ENCODE data around the gene WDR41.
"Not testable (repeated sequence)": the region's sequence is repeated elsewhere in the genome, so short reads cannot be mapped to it uniquely, and the experiment has no call there.

The WDR41 gene

DNA sequence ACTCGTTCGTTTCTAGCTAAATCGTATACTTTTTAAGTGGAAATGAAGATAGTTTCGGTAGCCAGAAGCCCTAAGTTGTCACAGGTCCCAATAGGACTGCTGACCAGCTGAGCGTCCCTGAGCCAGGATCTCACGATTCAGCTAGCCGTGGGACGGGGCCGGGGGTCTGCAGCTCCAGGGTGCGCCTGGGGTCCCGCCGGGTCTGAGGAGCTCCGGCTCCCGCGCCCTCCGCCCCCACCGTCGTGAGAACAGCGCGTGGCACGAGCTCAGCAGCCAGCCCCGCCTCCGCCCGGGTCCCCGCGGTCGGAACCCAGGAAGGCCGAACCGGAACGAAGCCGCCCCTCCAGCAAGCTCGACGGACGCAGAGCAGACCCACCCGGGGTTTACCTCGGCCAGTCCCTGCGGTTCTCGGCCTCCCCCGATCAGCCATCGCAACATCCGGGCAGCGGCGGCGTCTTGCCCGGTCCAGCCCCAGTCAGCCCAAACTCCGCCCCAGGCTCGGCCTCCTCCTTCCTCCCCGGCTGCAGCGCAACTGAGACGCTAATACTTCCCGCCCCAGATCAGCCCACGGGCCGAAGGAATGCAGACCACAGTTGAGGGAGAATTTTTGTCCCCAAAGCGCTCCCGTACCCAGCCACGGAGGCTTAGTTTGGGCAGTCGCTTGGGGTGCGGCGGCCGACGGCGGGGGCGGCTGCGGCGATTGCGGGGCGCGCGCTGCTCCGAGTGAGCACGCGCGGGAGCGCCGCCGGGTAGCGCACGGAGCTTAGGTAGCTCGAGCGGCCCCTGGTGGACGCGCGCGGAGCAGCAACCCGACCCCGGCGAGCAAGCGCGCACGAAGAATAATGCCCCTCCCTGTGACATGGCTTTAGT, at the start of gene WDR41:
TSS of gene WDR41 (minus strand) at position 534 of the 870 bp plus-strand sequence. CDS start at position 438, 96 bp downstream.
- peak; percentile 84 to 87 for DNase-seq

- no peak for DNase-seq
Observed at GRCh38 chr5:77531297-77531696, 39.2 kb upstream of the WDR41 start.

DNA sequence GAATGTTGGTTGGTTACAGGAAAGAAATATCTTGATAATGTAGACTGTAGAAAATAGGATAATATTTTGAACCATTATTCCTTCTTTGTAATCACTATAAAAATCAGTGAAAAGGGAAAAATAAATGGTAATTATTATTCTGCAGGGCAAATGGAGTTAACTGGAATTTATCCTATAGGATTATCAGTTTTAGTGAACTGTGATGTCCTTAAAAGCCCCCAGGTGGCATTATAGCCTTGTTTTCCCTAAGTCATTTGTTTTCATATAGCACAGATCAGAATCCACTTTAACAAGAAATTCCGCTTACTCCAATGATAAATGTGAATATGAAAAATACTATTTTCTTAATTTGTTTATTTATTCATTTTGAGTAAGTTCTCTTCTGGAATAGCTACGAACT, 26.2 kb upstream of the WDR41 start:
- DNase-seq = peak; percentile 24 to 25

DNA sequence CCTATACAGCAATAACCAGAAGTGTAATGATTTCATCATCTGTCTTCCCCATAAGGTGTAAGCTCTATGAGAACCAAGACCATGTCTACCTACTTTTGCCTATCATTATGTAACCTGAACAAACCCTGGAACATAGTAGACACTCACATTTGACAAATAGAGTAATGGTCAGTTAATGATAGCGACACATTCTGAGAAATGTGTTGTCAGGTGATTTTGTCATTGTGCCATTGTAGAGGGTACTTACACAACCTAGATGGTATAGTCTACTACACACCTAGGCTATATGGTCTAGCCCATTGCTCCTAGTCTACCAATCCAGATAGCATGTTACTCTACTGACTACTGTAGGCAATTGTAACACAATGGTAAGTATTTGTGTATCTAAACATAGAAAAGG, 22.3 kb upstream of the WDR41 start:
- DNase-seq = no peak

GRCh38 chr5:77513321-77513720, 21.2 kb upstream of the WDR41 start:
- DNase-seq = no peak

DNA sequence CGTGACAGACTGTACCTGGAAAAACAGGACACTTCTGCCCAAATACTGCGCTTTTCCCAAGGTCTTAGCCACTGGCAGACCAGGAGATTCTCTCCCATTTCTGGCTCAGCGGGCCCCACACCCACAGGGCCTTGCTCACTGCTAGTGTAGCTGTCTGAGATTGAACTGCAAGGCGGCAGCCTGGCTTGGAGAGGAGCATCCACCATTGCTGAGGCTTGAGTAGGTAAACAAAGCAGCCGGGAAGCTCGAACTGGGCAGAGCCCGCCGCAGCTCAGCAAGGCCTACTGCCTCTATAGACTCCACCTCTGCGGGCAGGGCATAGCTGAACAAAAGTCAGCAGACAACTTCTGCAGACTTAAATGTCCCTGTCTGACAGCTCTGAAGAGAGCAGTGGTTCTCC, 9.0 kb upstream of the WDR41 start:
- DNase-seq = not testable (repeated sequence)

DNA sequence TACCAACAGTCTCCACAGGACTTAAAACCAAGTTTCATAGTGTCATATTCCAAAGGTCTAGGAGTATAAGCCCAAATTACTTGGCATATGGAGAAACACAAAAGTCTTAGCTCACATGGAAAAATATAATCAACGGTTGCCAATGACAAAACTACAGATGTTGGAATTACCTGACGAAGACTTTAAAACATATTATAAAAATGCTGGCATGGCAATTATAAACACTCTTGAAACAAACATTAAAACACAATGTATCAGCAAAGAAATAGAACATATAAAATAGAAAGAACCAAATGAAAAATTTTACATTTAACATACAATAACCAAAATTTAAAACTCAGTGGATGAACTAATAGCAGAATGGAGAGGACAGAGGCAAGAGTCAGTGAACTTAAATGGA, 7.9 kb upstream of the WDR41 start:
- DNase-seq = no peak

GRCh38 chr5:77499441-77499840, 7.3 kb upstream of the WDR41 start:
- no peak for DNase-seq

GRCh38 chr5:77498952-77499351, 6.8 kb upstream of the WDR41 start:
- no peak for DNase-seq

GRCh38 chr5:77494935-77495334, 2.8 kb upstream of the WDR41 start:
- no peak for DNase-seq

- no peak for DNase-seq
Observed at GRCh38 chr5:77492653-77493000, 511 bp upstream of the WDR41 start.

DNA sequence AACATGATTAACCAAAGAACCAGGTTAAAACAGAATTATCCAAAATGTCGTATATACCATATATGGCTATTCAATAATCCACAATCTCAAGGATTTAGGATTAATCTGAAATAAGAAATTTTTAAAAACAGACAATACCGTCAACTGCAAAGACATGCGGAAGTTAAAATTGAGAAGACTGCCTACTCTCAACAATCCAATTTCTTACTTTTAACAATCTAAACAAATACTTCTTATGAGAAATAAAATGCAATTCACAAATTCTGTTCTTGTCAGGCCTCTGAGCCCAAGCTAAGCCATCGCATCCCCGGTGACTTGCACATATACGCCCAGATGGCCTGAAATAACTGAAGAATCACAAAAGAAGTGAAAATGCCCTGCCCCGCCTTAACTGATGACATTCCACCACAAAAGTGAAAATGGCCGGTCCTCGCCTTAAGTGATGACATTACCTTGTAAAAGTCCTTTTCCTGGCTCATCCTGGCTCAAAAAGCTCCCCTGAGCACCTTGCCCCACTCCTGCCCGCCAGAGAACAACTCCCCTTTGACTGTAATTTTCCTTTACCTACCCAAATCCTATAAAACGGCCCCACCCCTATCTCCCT, 1.3 kb downstream of the WDR41 start:
- not testable (repeated sequence) for DNase-seq

DNA sequence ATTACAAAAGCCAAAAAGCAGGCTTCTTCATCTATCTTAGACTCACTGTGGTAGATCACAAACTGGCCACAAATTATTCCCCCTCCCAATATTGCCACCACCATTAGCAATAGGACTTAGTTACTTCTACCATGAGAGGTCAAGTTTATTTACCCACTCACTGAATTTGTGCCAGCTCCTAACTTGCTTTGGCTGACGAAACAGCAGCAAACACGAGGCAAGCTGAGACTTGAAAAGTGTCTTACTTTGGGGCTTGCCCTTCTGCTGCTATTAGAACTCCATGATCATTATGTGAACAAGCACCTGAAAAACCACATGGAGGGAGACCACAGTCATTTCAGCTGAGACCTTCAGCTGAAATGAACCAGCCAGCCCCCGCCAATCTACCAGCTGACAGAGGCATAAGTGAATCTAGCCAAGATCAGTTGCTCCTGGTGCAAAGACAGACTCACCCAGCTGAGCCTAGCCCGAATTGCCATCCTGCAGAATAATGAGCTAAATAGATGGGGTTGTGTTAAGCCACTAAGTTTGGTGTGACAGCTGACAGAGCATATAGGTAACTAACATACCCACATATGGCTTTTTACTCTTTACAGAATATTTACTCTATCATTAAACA, 5.7 kb downstream of the WDR41 start:
- peak in 1 of 2 experiments; percentile 5 for DNase-seq

- DNase-seq = no peak
Observed at GRCh38 chr5:77483682-77484081, 8.4 kb downstream of the WDR41 start.

GRCh38 chr5:77475041-77475440, 17.1 kb downstream of the WDR41 start:
- peak; percentile 3 to 63 for DNase-seq

GRCh38 chr5:77468875-77469274, 23.2 kb downstream of the WDR41 start:
- DNase-seq = not testable (repeated sequence)

GRCh38 chr5:77463905-77464304, 28.2 kb downstream of the WDR41 start:
- no peak for DNase-seq

- DNase-seq = no peak
Observed at GRCh38 chr5:77461287-77461686, 30.8 kb downstream of the WDR41 start.

GRCh38 chr5:77454123-77454522, 38.0 kb downstream of the WDR41 start:
- no peak for DNase-seq

GRCh38 chr5:77452351-77452750, 39.8 kb downstream of the WDR41 start:
- no peak for DNase-seq

GRCh38 chr5:77449981-77450380, 42.1 kb downstream of the WDR41 start:
- DNase-seq = no peak

- no peak for DNase-seq
Observed at GRCh38 chr5:77449277-77449676, 42.8 kb downstream of the WDR41 start.

DNA sequence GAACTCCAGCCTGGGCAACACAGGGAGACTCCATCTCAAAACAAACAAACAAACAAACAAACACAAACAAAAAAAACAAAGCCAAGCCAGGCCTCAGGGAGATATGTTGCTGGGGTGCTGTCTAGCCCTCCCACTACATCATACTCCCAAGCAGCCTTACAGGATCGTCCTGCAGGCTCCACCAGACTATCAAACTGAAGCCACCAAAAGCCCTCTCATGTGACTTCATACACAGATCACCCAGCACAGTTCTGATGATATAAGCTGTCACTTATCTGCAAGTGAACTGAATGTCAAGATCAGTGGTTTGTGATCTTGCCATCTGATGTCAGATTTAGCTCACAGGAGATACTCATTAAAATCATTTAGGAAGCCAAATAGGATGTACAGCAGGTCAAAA, 43.3 kb downstream of the WDR41 start:
- DNase-seq = no peak

GRCh38 chr5:77444356-77444755, 47.8 kb downstream of the WDR41 start:
- no peak for DNase-seq

Measured in SHP77 (cell line).